IPS-15b (cell line): Measurements from ENCODE around the gene TMEM135.

Experiments
- H3K27me3 ChIP-seq: one replicate; pipeline ENCODE4 v1.6.1; 2013; ENCODE audit warnings: low read length; ENCODE audit not compliant: control insufficient read depth, insufficient read depth
- H3K36me3 ChIP-seq: one replicate; pipeline ENCODE4 v1.6.1; 2013; ENCODE audit warnings: low read length; ENCODE audit not compliant: control insufficient read depth, insufficient read depth
- H3K4me1 ChIP-seq: one replicate; pipeline ENCODE4 v1.6.1; 2013; ENCODE audit warnings: mild to moderate bottlenecking, low read length; ENCODE audit not compliant: control insufficient read depth, insufficient read depth
- H3K4me3 ChIP-seq: one replicate; pipeline ENCODE4 v1.5.1; 2013; ENCODE audit warnings: low read depth, low read length
- H3K9ac ChIP-seq: one replicate; pipeline ENCODE4 v1.6.1; 2013; ENCODE audit warnings: low read depth, mild to moderate bottlenecking, low read length
- H3K9me3 ChIP-seq: one replicate; pipeline ENCODE4 v1.6.1; 2013; ENCODE audit warnings: mild to moderate bottlenecking, low read length; ENCODE audit not compliant: control insufficient read depth, insufficient read depth

Gene TMEM135

GRCh38 chr11:87056091-87056490, 18.4 kb downstream of the TMEM135 start:
- Histone ChIP-seq H3K36me3 (no peaks in the 10 kb centered on the region), H3K4me1 (no peaks in the 10 kb centered on the region), H3K9ac (no peak overlapping the region), H3K9me3 (no peaks in the 10 kb centered on the region), H3K27me3 (no peaks in the 10 kb centered on the region), H3K4me3 (no peak overlapping the region)

GRCh38 chr11:87057749-87058148, 20.0 kb downstream of the TMEM135 start:
- Histone ChIP-seq H3K9me3 (no peaks in the 10 kb centered on the region), H3K4me3 (no peak overlapping the region), H3K36me3 (no peaks in the 10 kb centered on the region), H3K4me1 (no peaks in the 10 kb centered on the region), H3K9ac (no peak overlapping the region), H3K27me3 (no peaks in the 10 kb centered on the region)

GRCh38 chr11:87059596-87060390, 22.1 kb downstream of the TMEM135 start:
- Histone ChIP-seq H3K9ac (no peak overlapping the region), H3K4me3 (no peak overlapping the region), H3K4me1 (no peaks in the 10 kb centered on the region), H3K9me3 (no peaks in the 10 kb centered on the region), H3K27me3 (no peaks in the 10 kb centered on the region), H3K36me3 (no peaks in the 10 kb centered on the region)

GRCh38 chr11:87061766-87062165, 24.0 kb downstream of the TMEM135 start:
- Histone ChIP-seq H3K4me3 (no peak overlapping the region), H3K27me3 (no peaks in the 10 kb centered on the region), H3K36me3 (no peaks in the 10 kb centered on the region), H3K9ac (no peak overlapping the region), H3K4me1 (no peaks in the 10 kb centered on the region), H3K9me3 (no peaks in the 10 kb centered on the region)

- Histone ChIP-seq H3K4me1 (no peaks in the 10 kb centered on the region), H3K9ac (no peak overlapping the region), H3K4me3 (no peak overlapping the region), H3K27me3 (no peaks in the 10 kb centered on the region), H3K36me3 (no peaks in the 10 kb centered on the region), H3K9me3 (no peaks in the 10 kb centered on the region)
These were observed 26.2 kb downstream of the TMEM135 start for GRCh38 chr11:87063982-87064381.

GRCh38 chr11:87072787-87073186, 35.1 kb downstream of the TMEM135 start:
- H3K9me3 ChIP-seq, result no peaks in the 10 kb centered on the region
- H3K4me1 ChIP-seq, result no peaks in the 10 kb centered on the region
- H3K36me3 ChIP-seq, result peaks cover 2% of the 10 kb centered on the region
- no peak overlapping the region for H3K9ac ChIP-seq
- H3K27me3 ChIP-seq, result no peaks in the 10 kb centered on the region
- H3K4me3 ChIP-seq, result no peak overlapping the region

- H3K4me1 ChIP-seq, result no peaks in the 10 kb centered on the region
- no peak overlapping the region for H3K4me3 ChIP-seq
- H3K9me3 ChIP-seq, result no peaks in the 10 kb centered on the region
- H3K36me3 ChIP-seq, result peaks cover 2% of the 10 kb centered on the region
- H3K9ac ChIP-seq, result no peak overlapping the region
- no peaks in the 10 kb centered on the region for H3K27me3 ChIP-seq
These were observed 38.6 kb downstream of the TMEM135 start for GRCh38 chr11:87076260-87076783.

- Histone ChIP-seq H3K36me3 (peaks cover 2% of the 10 kb centered on the region), H3K4me3 (no peak overlapping the region), H3K9ac (no peak overlapping the region), H3K4me1 (no peaks in the 10 kb centered on the region), H3K9me3 (no peaks in the 10 kb centered on the region), H3K27me3 (peaks cover under 1% of the 10 kb centered on the region)
These were observed 39.2 kb downstream of the TMEM135 start for GRCh38 chr11:87076874-87077429.

- no peaks in the 10 kb centered on the region for H3K36me3 ChIP-seq
- no peak overlapping the region for H3K9ac ChIP-seq
- H3K4me3 ChIP-seq, result no peak overlapping the region
- H3K27me3 ChIP-seq, result peaks cover 2% of the 10 kb centered on the region
- peaks cover 13% of the 10 kb centered on the region for H3K4me1 ChIP-seq
- peaks cover 3% of the 10 kb centered on the region for H3K9me3 ChIP-seq
These were observed 43.6 kb downstream of the TMEM135 start for GRCh38 chr11:87081358-87081757.

- Histone ChIP-seq H3K4me3 (no peak overlapping the region), H3K27me3 (peaks cover 2% of the 10 kb centered on the region), H3K36me3 (no peaks in the 10 kb centered on the region)
These were observed 44.9 kb downstream of the TMEM135 start for GRCh38 chr11:87082590-87082989.

GRCh38 chr11:87083029-87083428, 45.3 kb downstream of the TMEM135 start:
- peaks cover 2% of the 10 kb centered on the region for H3K27me3 ChIP-seq
- H3K9me3 ChIP-seq, result peaks cover 5% of the 10 kb centered on the region
- H3K36me3 ChIP-seq, result no peaks in the 10 kb centered on the region
- H3K4me3 ChIP-seq, result no peak overlapping the region
- no peak overlapping the region for H3K9ac ChIP-seq
- H3K4me1 ChIP-seq, result peaks cover 13% of the 10 kb centered on the region

More at GRCh38 chr11:87082590-87082989, 44.9 kb downstream of the TMEM135 start:
- H3K4me1 ChIP-seq, result peaks cover 13% of the 10 kb centered on the region
- H3K9me3 ChIP-seq, result peaks cover 5% of the 10 kb centered on the region
- H3K9ac ChIP-seq, result no peak overlapping the region

GRCh38 chr11:87092159-87092558, 54.4 kb downstream of the TMEM135 start:
- no peaks in the 10 kb centered on the region for H3K4me1 ChIP-seq
- no peak overlapping the region for H3K9ac ChIP-seq
- no peaks in the 10 kb centered on the region for H3K36me3 ChIP-seq
- no peaks in the 10 kb centered on the region for H3K9me3 ChIP-seq
- no peak overlapping the region for H3K4me3 ChIP-seq
- H3K27me3 ChIP-seq, result no peaks in the 10 kb centered on the region
